Suprapubic skin (tissue), 4 donors: ENCODE results near the gene ARHGEF1. TPM values are rescaled to one million over a fixed set of nuclear protein-coding genes. Genes with fewer than 3 reads are reported as not detected.
"Not testable (repeated sequence)": the region's sequence is repeated elsewhere in the genome, so short reads cannot be mapped to it uniquely, and the experiment has no call there.

Source experiments
- DNase-seq, 2 donors: peaks; one replicate each; pipeline ENCODE4 v3.0.0-alpha.2; 2019; ENCODE audit warnings: low spot score in 2 of 2
- H3K27ac ChIP-seq: fragments of 200-600 bp; sonication (generic); one replicate; pipeline ENCODE4 v1.5.1; 2019
- H3K27me3 ChIP-seq: fragments of 200-600 bp; sonication (generic); one replicate; pipeline ENCODE4 v1.5.1; 2019
- H3K36me3 ChIP-seq: fragments of 200-600 bp; sonication (generic); one replicate; pipeline ENCODE4 v1.5.1; 2019
- H3K4me1 ChIP-seq: fragments of 200-600 bp; sonication (generic); one replicate; pipeline ENCODE4 v1.5.1; 2019
- H3K4me3 ChIP-seq: fragments of 200-600 bp; sonication (generic); one replicate; pipeline ENCODE4 v1.5.1; 2019; ENCODE audit warnings: mild to moderate bottlenecking
- H3K9me3 ChIP-seq: fragments of 200-600 bp; sonication (generic); one replicate; pipeline ENCODE4 v1.5.1; 2019
- EP300 ChIP-seq: sonication (generic); formaldehyde crosslinking; IDR thresholded peaks from one replicate; pipeline ENCODE4 v1.6.1; 2017; ENCODE audit warnings: antibody characterized with exemption
- POLR2A ChIP-seq, 2 donors: fragments of 450-650 bp; IDR thresholded peaks; one replicate each; pipeline ENCODE4 v1.6.1; 2017; ENCODE audit warnings: antibody characterized with exemption in 2 of 2, mild to moderate bottlenecking in 2 of 2, moderate library complexity in 2 of 2
- POLR2AphosphoS5 ChIP-seq, 3 donors: sonication (generic); formaldehyde crosslinking; IDR thresholded peaks; one replicate each; pipeline ENCODE4 v1.6.1; 2017; ENCODE audit warnings: antibody characterized with exemption in 3 of 3
- WGBS: methylation state at CpG from one replicate; pipeline ENCODE4 v1.1.5; 2018; 5-methylcytosine and 5-hydroxymethylcytosine counted together
- total RNA-seq, 4 donors: library from RNA; depleted of rRNA; stranded (reverse); fragments of >200 nt; gene quantifications; one replicate each; pipeline ENCODE4 v1.1.0, GENCODE V29; 2016
- TF ChIP-seq, protein P1 (sequence below), 2 donors: fragments of 200-600 bp in 1 of 2; fragments of 450-650 bp in 1 of 2; sonication (generic) in 1 of 2; IDR thresholded peaks; one replicate each; pipeline ENCODE4 v1.5.1; 2016 to 2019; ENCODE audit warnings: antibody characterized with exemption in 2 of 2, mild to moderate bottlenecking in 1 of 2, moderate library complexity in 1 of 2

The ARHGEF1 gene
- total RNA-seq, 4 donors from 2014 or later = 61.0 to 173 (median 72.1) TPM

- Histone ChIP-seq H3K4me3 (no peak overlapping the region), H3K27ac (no peak overlapping the region), H3K27me3 (peaks cover 65% of the 10 kb centered on the region), H3K4me1 (peaks cover 16% of the 10 kb centered on the region), H3K36me3 (peaks cover 6% of the 10 kb centered on the region), H3K9me3 (no peaks in the 10 kb centered on the region)
- DNase-seq = no peak
- WGBS = 2% methylated on average over 40 of the region's 51 CpGs
- no peak for TF ChIP-seq POLR2AphosphoS5 (IDR thresholded peaks at IDR 0.05)
- no peak for TF ChIP-seq POLR2A (IDR thresholded peaks at IDR 0.05)
- TF ChIP-seq, protein P1, sequence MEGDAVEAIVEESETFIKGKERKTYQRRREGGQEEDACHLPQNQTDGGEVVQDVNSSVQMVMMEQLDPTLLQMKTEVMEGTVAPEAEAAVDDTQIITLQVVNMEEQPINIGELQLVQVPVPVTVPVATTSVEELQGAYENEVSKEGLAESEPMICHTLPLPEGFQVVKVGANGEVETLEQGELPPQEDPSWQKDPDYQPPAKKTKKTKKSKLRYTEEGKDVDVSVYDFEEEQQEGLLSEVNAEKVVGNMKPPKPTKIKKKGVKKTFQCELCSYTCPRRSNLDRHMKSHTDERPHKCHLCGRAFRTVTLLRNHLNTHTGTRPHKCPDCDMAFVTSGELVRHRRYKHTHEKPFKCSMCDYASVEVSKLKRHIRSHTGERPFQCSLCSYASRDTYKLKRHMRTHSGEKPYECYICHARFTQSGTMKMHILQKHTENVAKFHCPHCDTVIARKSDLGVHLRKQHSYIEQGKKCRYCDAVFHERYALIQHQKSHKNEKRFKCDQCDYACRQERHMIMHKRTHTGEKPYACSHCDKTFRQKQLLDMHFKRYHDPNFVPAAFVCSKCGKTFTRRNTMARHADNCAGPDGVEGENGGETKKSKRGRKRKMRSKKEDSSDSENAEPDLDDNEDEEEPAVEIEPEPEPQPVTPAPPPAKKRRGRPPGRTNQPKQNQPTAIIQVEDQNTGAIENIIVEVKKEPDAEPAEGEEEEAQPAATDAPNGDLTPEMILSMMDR (IDR thresholded peaks at IDR 0.05) = no peak
- no peak for TF ChIP-seq EP300
Measured at GRCh38 chr19:41912899-41913537, 30.0 kb downstream of the ARHGEF1 start.

- no peak overlapping the region for H3K4me3 ChIP-seq
- 10% methylated on average over 21 of the region's 21 CpGs for WGBS
- peaks cover 73% of the 10 kb centered on the region for H3K27me3 ChIP-seq
- H3K9me3 ChIP-seq = no peaks in the 10 kb centered on the region
- H3K4me1 ChIP-seq = peaks cover 16% of the 10 kb centered on the region
- no peaks in the 10 kb centered on the region for H3K36me3 ChIP-seq
- TF ChIP-seq, protein P1 (IDR thresholded peaks at IDR 0.05) = no peak
- TF ChIP-seq EP300 = no peak
- TF ChIP-seq POLR2A (IDR thresholded peaks at IDR 0.05) = no peak
- no peak for TF ChIP-seq POLR2AphosphoS5 (IDR thresholded peaks at IDR 0.05)
- DNase-seq = no peak
- H3K27ac ChIP-seq = no peak overlapping the region
Measured at GRCh38 chr19:41913538-41914423, 30.8 kb downstream of the ARHGEF1 start.

DNA sequence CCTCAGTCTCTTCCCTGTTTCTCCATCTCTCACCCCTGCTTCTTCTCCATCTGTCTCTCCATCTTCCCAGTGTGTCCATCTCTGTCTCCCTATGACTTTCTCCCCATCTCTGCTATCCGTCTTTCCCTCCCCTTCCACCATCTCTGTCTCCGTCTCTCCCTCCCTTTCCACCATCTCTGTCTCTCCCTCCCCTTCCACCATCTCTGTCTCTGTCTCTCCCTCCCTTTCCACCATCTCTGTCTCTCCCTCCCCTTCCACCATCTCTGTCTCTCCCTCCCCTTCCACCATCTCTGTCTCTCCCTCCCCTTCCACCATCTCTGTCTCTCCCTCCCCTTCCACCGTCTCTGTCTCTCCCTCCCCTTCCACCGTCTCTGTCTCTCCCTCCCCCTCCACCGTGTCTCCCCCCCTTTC lies 31.4 kb downstream of the ARHGEF1 start:
- H3K9me3 ChIP-seq, H3K36me3 ChIP-seq, H3K4me3 ChIP-seq, H3K27ac ChIP-seq, DNase-seq: not testable (repeated sequence)
- peaks cover 16% of the 10 kb centered on the region for H3K4me1 ChIP-seq
- WGBS = 5% methylated on average over 2 of the region's 5 CpGs
- H3K27me3 ChIP-seq = peaks cover 78% of the 10 kb centered on the region

DNA sequence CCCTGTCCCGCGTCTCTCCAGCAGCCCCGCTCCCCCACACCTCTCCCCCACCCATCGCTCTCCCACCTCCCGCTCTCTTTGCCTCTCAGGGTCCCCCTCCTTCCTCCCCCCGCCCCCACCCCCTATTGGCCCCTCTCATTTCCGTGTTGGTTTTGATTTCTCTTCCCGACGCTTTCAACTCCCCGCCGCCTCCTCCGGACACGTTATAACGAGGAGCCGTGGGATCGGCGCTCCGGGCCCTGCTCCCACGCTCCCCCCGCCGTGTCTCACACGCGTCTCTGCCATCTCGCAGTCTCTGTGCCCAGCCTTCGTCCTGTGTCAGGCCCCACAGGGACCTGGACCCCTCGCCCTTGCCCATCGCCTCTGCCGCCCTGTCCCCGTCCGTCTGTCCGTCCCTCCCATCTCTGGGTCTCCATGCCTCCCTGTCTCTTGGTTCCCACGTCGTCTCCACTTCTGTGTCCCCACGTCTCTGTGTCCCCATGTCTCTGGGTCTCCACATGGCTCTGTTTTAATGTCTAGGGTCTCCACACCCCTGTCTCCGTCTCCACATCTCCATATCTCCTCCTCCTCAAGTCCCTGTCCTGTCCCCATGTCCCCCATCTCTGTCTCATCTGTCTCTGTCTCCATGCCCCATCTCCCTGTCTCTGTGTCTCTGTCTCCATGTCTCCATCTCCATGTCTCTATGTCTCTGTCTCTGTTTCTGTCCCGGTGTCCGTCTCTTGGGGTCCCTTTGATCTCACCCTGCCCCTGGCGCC lies 32.2 kb downstream of the ARHGEF1 start:
- Histone ChIP-seq H3K4me1 (peaks cover 16% of the 10 kb centered on the region), H3K36me3 (no peaks in the 10 kb centered on the region), H3K27ac (no peak overlapping the region), H3K9me3 (no peaks in the 10 kb centered on the region), H3K27me3 (peaks cover 81% of the 10 kb centered on the region), H3K4me3 (no peak overlapping the region)
- 4% methylated on average over 37 of the region's 38 CpGs for WGBS
- TF ChIP-seq EP300 (no peak), POLR2A (IDR thresholded peaks at IDR 0.05) (no peak), POLR2AphosphoS5 (IDR thresholded peaks at IDR 0.05) (no peak)
- TF ChIP-seq, protein P1 (IDR thresholded peaks at IDR 0.05) = no peak
- DNase-seq = no peak

DNA sequence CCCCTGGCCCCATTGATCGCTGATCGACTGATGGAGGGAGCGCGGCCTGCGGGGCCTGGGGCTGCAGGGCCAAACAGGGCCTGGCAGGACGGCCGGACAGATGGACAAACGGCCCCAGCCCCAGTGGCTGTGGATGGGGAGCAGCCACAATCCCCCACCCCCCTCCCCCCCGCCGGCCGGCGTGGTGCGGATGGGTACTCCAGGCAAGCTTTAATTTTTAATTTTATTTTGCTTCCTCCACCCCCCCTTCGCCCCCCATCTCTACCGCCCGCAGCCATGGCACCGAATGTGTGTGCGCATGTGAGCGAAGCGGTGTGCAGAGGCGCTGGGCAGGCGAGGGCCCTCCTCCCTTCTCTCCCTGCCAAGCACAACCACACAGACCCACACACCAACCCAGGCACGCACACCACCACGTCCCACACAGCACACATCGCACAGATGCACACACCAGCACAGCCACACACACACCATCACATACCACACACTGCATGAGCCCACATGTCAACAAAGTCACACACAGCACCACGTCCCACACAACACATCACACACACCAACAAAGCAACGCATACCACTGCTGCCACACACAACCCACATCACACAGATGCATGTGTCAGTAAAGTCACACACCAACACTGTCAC lies 32.9 kb downstream of the ARHGEF1 start:
- WGBS = 20% methylated on average over 26 of the region's 27 CpGs
- no peaks in the 10 kb centered on the region for H3K36me3 ChIP-seq
- H3K4me1 ChIP-seq = peaks cover 16% of the 10 kb centered on the region
- DNase-seq = no peak
- no peak overlapping the region for H3K27ac ChIP-seq
- H3K27me3 ChIP-seq = peaks cover 87% of the 10 kb centered on the region
- TF ChIP-seq, protein P1 (IDR thresholded peaks at IDR 0.05) = no peak
- TF ChIP-seq POLR2AphosphoS5 (IDR thresholded peaks at IDR 0.05) = no peak
- no peak for TF ChIP-seq POLR2A (IDR thresholded peaks at IDR 0.05)
- TF ChIP-seq EP300 = no peak
- H3K4me3 ChIP-seq = no peak overlapping the region
- no peaks in the 10 kb centered on the region for H3K9me3 ChIP-seq
